ENCODE results near the gene PRKCE.
"Not testable (repeated sequence)": the region's sequence is repeated elsewhere in the genome, so short reads cannot be mapped to it uniquely, and the experiment has no call there.

PRKCE gene

DNA sequence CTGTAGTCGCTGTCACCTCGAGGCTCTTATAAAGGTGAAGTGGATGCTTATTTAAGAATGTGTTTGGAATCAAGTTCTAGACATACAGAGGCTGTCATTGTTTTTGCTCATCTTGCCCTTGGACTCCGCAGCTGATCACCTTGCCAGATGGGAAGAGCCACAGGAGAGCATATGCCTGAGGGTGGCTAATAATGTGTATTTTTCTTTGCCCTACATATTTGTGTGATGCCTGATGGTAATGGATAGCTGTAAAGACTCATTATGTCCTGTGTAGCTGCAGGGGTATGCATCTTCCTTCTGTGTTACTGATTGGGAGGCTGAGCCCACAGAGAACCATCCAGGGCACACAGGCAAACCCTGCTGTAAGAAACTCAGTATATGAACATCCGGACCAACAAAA, 61.7 kb downstream of the PRKCE start:
- Histone ChIP-seq H3K36me3 (ENCODE audit: insufficient read depth, low read length) (no peaks in the 10 kb centered on the region), H3K9ac (ENCODE audit: insufficient read length) (no peak overlapping the region), H3K9me3 (ENCODE audit: low read depth, low read length) (no peaks in the 10 kb centered on the region), H3K27ac (no peak overlapping the region), H3K4me3 (no peak overlapping the region)
- TF ChIP-seq EZH2 (IDR thresholded peaks at IDR 0.05) (no peak), FOXP2 (optimal IDR thresholded peaks at IDR 0.05; ENCODE audit: control extremely low read depth, extremely low read length, insufficient read depth) (no peak), POLR2AphosphoS5 (IDR thresholded peaks at IDR 0.05; ENCODE audit: borderline replicate concordance, low read depth, low read length) (no peak)
- no peak for DNase-seq (ENCODE audit: low read depth, low spot score)

DNA sequence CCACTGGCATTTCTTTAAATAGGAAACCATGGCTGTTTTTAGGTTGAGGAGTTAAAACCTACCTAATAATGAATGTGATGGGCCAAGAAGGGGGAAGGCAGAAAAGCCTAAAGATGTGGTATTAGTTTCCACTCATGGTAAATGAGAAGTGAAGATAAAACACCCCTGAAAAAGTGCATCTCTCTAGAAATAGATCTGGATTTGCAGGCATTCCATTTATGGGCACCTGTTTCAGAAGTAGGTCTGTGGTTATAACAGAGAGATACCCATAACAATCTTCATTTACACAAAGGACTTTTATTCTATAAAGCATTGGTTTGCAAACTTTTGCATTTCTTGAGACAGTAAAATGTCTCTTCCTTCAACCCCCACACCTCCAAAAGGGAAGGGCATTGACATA, 62.1 kb downstream of the PRKCE start:
- H3K27ac ChIP-seq: no peak overlapping the region
- no peak for TF ChIP-seq POLR2AphosphoS5 (IDR thresholded peaks at IDR 0.05; ENCODE audit: borderline replicate concordance, low read depth, low read length)
- TF ChIP-seq EZH2 (IDR thresholded peaks at IDR 0.05): no peak
- no peak for TF ChIP-seq FOXP2 (optimal IDR thresholded peaks at IDR 0.05; ENCODE audit: control extremely low read depth, extremely low read length, insufficient read depth)
- H3K4me3 ChIP-seq: no peak overlapping the region
- no peaks in the 10 kb centered on the region for H3K36me3 ChIP-seq (ENCODE audit: insufficient read depth, low read length)
- H3K9me3 ChIP-seq (ENCODE audit: low read depth, low read length): no peaks in the 10 kb centered on the region
- DNase-seq (ENCODE audit: low read depth, low spot score): no peak
- H3K9ac ChIP-seq (ENCODE audit: insufficient read length): no peak overlapping the region

DNA sequence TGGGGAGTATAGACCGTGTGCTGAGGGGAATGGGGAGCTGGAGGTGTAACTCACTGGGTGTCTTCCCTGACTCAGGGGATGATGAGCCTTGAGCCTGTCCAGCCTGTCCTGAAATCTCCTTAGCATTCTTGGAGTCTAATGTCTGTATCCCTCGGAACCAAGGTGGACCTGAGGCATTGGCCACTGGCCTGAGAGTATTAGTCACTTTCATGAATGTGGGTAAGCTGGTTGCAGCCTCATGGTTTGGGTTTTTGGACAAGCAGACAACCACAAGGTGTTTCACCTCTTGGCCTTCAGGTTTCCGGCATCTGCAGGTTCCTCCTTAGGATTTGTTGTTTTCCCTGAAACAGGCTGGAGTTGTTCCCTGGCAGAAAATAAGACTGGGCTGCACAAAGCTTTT, 63.2 kb downstream of the PRKCE start:
- no peak overlapping the region for H3K27ac ChIP-seq
- no peak overlapping the region for H3K9ac ChIP-seq (ENCODE audit: insufficient read length)
- DNase-seq (ENCODE audit: low read depth, low spot score): no peak
- no peaks in the 10 kb centered on the region for H3K9me3 ChIP-seq (ENCODE audit: low read depth, low read length)
- no peak overlapping the region for H3K4me3 ChIP-seq
- H3K36me3 ChIP-seq (ENCODE audit: insufficient read depth, low read length): no peaks in the 10 kb centered on the region
- TF ChIP-seq POLR2AphosphoS5 (IDR thresholded peaks at IDR 0.05; ENCODE audit: borderline replicate concordance, low read depth, low read length) (no peak), EZH2 (IDR thresholded peaks at IDR 0.05) (no peak), FOXP2 (optimal IDR thresholded peaks at IDR 0.05; ENCODE audit: control extremely low read depth, extremely low read length, insufficient read depth) (no peak)

DNA sequence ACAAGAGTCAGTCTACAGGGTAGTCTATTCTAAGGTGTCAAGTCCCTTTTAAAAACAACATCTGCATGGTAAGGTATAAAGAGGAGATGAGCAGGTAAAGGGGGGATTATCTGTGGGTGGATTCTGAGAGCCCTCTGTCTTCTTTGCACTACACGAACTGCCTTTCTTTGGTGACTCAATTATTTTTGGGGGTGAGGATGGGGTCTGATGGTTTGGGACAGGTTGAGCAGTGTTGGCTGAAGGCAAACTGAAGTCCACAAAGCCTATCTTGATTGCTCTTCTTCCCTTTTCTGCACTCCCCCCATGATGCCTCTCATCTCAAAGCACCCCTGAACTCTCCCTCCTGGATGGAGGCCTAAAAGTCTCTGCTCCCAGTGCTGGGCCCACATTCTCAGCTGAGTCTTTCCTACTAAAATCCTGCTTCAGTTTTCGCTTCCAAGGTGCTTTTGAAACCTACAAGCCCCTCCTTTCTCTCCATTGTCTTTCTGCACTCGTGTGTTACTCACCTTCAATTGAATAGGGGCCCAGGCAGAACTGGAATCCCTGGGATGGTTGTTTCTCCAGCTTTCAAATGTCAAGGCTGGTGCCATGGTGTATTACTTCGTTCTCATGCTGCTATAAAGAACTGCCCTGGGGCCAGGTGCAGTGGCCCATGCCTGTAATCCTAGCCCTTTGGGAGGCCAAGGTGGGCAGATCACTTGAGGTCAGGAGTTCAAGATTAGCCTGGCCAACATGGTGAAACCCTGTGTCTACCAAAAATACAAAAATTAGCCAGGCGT, 64.3 kb downstream of the PRKCE start:
- Histone ChIP-seq H3K36me3 (ENCODE audit: insufficient read depth, low read length) (no peaks in the 10 kb centered on the region), H3K9me3 (ENCODE audit: low read depth, low read length) (no peaks in the 10 kb centered on the region), H3K4me3 (no peak overlapping the region), H3K9ac (ENCODE audit: insufficient read length) (no peak overlapping the region), H3K27ac (no peak overlapping the region)
- TF ChIP-seq FOXP2 (optimal IDR thresholded peaks at IDR 0.05; ENCODE audit: control extremely low read depth, extremely low read length, insufficient read depth): no peak
- no peak for DNase-seq (ENCODE audit: low read depth, low spot score)

DNA sequence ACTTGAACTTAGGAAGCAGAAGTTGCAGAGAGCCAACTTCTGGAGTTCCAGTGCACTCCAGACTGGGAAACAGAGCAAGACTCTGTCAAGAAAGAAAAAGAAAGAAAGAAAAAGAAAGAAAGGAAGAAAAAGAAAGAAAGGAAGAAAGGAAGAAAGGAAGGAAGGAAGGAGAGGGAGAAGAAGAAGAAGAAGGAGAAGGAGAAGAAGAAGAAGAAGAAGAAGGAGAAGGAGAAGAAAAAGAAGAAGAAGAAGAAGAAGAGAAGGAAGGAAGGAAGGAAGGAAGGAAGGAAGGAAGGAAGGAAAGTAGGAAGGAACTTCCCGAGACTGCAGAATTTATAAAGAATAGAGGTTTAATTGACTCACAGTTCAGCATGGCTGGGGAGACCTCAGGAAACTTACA, 65.0 kb downstream of the PRKCE start:
- not testable (repeated sequence) for H3K4me3 ChIP-seq; H3K27ac ChIP-seq; H3K36me3 ChIP-seq (ENCODE audit: insufficient read depth, low read length); DNase-seq (ENCODE audit: low read depth, low spot score); H3K9ac ChIP-seq (ENCODE audit: insufficient read length); H3K9me3 ChIP-seq (ENCODE audit: low read depth, low read length)

DNA sequence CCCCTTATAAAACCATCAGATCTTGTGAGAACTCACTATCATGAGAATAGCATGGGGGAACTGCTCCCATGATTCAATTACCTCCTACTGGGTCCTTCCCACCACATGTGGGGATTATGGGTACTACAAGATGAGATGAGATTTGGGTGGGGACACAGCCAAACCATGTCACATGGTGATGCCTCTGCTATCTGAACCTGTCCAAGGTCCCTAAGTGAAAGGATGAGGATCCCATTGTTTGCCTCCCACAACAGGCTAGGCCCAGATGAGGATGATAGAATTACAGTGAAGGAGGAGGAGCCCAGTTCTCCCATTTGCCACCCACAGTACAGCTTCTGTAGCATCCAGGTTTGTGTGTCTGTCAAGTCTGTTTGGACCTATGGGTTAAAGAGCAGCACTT, 65.4 kb downstream of the PRKCE start:
- TF ChIP-seq EZH2 (IDR thresholded peaks at IDR 0.05) (no peak), FOXP2 (optimal IDR thresholded peaks at IDR 0.05; ENCODE audit: control extremely low read depth, extremely low read length, insufficient read depth) (no peak), POLR2AphosphoS5 (IDR thresholded peaks at IDR 0.05; ENCODE audit: borderline replicate concordance, low read depth, low read length) (no peak)
- no peak for DNase-seq (ENCODE audit: low read depth, low spot score)
- no peaks in the 10 kb centered on the region for H3K9me3 ChIP-seq (ENCODE audit: low read depth, low read length)
- no peak overlapping the region for H3K27ac ChIP-seq
- H3K9ac ChIP-seq (ENCODE audit: insufficient read length): no peak overlapping the region
- no peaks in the 10 kb centered on the region for H3K36me3 ChIP-seq (ENCODE audit: insufficient read depth, low read length)
- no peak overlapping the region for H3K4me3 ChIP-seq

DNA sequence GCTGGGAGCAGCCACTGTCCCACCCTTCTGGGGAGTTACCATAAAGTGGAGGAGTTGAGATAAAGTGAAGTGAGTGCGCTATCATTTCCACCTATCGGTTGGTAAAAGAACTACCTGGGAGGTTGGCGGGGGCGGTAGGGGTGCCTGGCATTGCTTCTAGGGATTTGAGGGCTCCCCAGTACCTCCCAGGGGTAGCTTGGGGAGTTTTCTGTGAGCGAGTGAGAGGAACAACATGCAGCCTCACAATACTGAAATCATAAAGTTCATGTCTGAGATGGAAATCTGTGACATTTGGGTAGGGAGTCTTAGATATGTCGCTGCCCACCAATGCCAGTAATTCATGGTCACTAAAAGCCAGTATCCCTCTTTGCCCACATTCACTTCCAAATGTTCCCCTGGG, 68.7 kb downstream of the PRKCE start:
- DNase-seq (ENCODE audit: low read depth, low spot score): no peak
- Histone ChIP-seq H3K27ac (no peak overlapping the region), H3K9me3 (ENCODE audit: low read depth, low read length) (no peaks in the 10 kb centered on the region), H3K9ac (ENCODE audit: insufficient read length) (no peak overlapping the region), H3K36me3 (ENCODE audit: insufficient read depth, low read length) (no peaks in the 10 kb centered on the region), H3K4me3 (no peak overlapping the region)
- no peak for TF ChIP-seq POLR2AphosphoS5 (IDR thresholded peaks at IDR 0.05; ENCODE audit: borderline replicate concordance, low read depth, low read length)
- TF ChIP-seq FOXP2 (optimal IDR thresholded peaks at IDR 0.05; ENCODE audit: control extremely low read depth, extremely low read length, insufficient read depth): no peak
- no peak for TF ChIP-seq EZH2 (IDR thresholded peaks at IDR 0.05)

DNA sequence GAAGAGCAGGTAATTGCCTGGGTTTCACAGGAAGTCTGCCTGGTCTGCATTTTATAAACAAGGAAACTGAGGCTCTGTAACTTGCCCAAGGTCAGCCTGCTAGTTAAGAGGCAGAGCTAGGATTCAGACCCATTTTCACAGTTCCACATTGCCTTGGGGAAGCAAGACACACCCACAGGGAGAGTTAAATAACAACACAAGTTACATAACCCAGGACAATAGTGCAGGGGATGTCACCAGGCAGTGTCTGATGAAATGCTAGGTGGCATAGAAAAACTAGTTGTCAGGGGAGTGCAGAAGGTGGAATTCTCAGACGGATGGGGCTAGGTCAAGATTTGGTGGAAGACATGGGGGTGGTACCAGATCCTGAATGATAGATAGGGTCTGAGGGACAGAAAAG, 69.7 kb downstream of the PRKCE start:
- Histone ChIP-seq H3K9ac (ENCODE audit: insufficient read length) (no peak overlapping the region), H3K4me3 (no peak overlapping the region), H3K9me3 (ENCODE audit: low read depth, low read length) (no peaks in the 10 kb centered on the region), H3K36me3 (ENCODE audit: insufficient read depth, low read length) (no peaks in the 10 kb centered on the region), H3K27ac (no peak overlapping the region)
- no peak for DNase-seq (ENCODE audit: low read depth, low spot score)
- no peak for TF ChIP-seq FOXP2 (optimal IDR thresholded peaks at IDR 0.05; ENCODE audit: control extremely low read depth, extremely low read length, insufficient read depth)
- TF ChIP-seq POLR2AphosphoS5 (IDR thresholded peaks at IDR 0.05; ENCODE audit: borderline replicate concordance, low read depth, low read length): no peak
- no peak for TF ChIP-seq EZH2 (IDR thresholded peaks at IDR 0.05)

DNA sequence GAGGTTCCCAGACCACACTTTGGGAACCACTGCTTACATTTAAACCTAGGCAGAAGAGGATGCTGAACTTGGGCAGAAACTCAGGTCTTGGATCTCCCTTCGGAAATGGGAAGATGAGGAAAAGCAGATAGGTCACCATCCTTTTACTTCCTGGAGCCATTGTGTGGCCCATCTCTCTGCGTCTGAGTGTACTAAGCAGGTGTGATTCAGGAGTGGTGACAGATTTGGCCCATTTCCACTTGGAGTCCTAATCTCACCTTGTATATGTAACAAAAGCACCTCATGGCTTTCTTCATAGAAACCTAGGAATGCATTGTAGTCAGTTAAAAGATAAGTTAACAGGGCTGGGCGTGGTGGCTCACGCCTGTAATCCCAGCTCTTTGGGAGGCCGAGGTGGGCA, 71.0 kb downstream of the PRKCE start:
- Histone ChIP-seq H3K36me3 (ENCODE audit: insufficient read depth, low read length) (no peaks in the 10 kb centered on the region), H3K27ac (no peak overlapping the region), H3K9me3 (ENCODE audit: low read depth, low read length) (no peaks in the 10 kb centered on the region), H3K4me3 (no peak overlapping the region), H3K9ac (ENCODE audit: insufficient read length) (no peak overlapping the region)
- DNase-seq (ENCODE audit: low read depth, low spot score): no peak
- TF ChIP-seq EZH2 (IDR thresholded peaks at IDR 0.05): no peak
